GM18858 (cell line): ENCODE measurements around the gene DNAH12.

Experiments used
- ATAC-seq: cut with Tn5 transposase; IDR thresholded peaks from one replicate; pipeline ENCODE4 v1.9.1; 2021; ENCODE audit not compliant: unreplicated experiment

DNAH12 gene

GRCh38 chr3:57252404-57252803 lies 291.7 kb downstream of the DNAH12 start:
- no peak for ATAC-seq

- no peak for ATAC-seq
Observed at GRCh38 chr3:57244946-57245345, 299.2 kb downstream of the DNAH12 start.
